A549 (cell line): ENCODE data around the gene WDR19. TPM values are rescaled to one million over a fixed set of nuclear protein-coding genes. Genes with fewer than 3 reads are reported as not detected.

ENCODE experiments used
- ATAC-seq, 2 experiments: fragments of 200-7000 bp in 1 of 2; fragments of >200 bp in 1 of 2; cut with Nextera tagmentation in 1 of 2; cut with Tn5 transposase in 1 of 2; 3 replicates each; pipeline versions ENCODE4 v1.8.0 to v1.9.1; 2018 to 2020; ENCODE audit warnings: mild to moderate bottlenecking in 1 of 2, moderate library complexity in 1 of 2
- CTCF ChIA-PET: fragments of 300-600 bp; sonication (Branson Sonifier 250); formaldehyde crosslinking; extraction: SDS; loops from one replicate; lab custom pipeline; 2021; ENCODE audit warnings: antibody characterized with exemption, inconsistent platforms; lab: Yijun Ruan, JAX
- POLR2A ChIA-PET: fragments of 350-600 bp; formaldehyde crosslinking; extraction: SDS; loops from one replicate; lab custom pipeline; 2021; ENCODE audit warnings: antibody characterized with exemption, inconsistent platforms; lab: Yijun Ruan, JAX
- DNase-seq, 2 experiments: peaks; one replicate each; pipeline versions ENCODE4 v3.0.0 to v3.0.0-alpha.2; 2011 to 2016; ENCODE audit warnings: low read depth in 1 of 2, low spot score in 1 of 2
- FAIRE-seq: peaks from 2 replicates; lab custom pipeline; 2011; peaks lifted over from hg19 to GRCh38; lab: Jason Lieb, UNC
- H3K27ac ChIP-seq, 2 experiments: fragments of >200 bp; sonication (Bioruptor Twin); formaldehyde crosslinking; 3 replicates each; pipeline ENCODE4 v1.5.1; 2016 to 2017
- H3K4me1 ChIP-seq: fragments of >200 bp; sonication (Bioruptor Twin); formaldehyde crosslinking; 3 replicates; pipeline ENCODE4 v1.6.1; 2016
- H3K4me2 ChIP-seq: fragments of >200 bp; sonication (Bioruptor Twin); formaldehyde crosslinking; 3 replicates; pipeline ENCODE4 v1.6.1; 2016
- H3K4me3 ChIP-seq: fragments of >200 bp; sonication (Bioruptor Twin); formaldehyde crosslinking; 3 replicates; pipeline ENCODE4 v1.5.1; 2016
- H3K9me3 ChIP-seq: fragments of >200 bp; sonication (Bioruptor Twin); formaldehyde crosslinking; 3 replicates; pipeline ENCODE4 v1.6.1; 2016
- BHLHE40 ChIP-seq: IDR thresholded peaks from 2 replicates; pipeline ENCODE4 v1.6.1; 2012; ENCODE audit warnings: low read depth, low read length, inconsistent platforms
- CBX2 ChIP-seq: fragments of 200-600 bp; sonication (generic); IDR thresholded peaks from 2 replicates; pipeline ENCODE4 v1.6.1; 2016; ENCODE audit warnings: low read depth, mild to moderate bottlenecking, borderline replicate concordance
- CBX8 ChIP-seq: fragments of 200-600 bp; sonication (generic); IDR thresholded peaks from 2 replicates; pipeline ENCODE4 v1.6.1; 2016
- CEBPB ChIP-seq, 2 experiments: fragments of >200 bp in 1 of 2; sonication (Bioruptor Twin) in 1 of 2; formaldehyde crosslinking in 1 of 2; IDR thresholded peaks; 2 replicates each; pipeline ENCODE4 v1.6.1; 2012 to 2016
- CHD2 ChIP-seq: fragments of 150-350 bp; IDR thresholded peaks from 2 replicates; pipeline ENCODE4 v1.6.1; 2014; ENCODE audit warnings: low read length; ENCODE audit not compliant: partially characterized antibody
- EHF ChIP-seq: fragments of 250-450 bp; sonication (Bioruptor Pico); IDR thresholded peaks from 2 replicates; pipeline ENCODE4 v1.5.0; 2020; ENCODE audit warnings: mild to moderate bottlenecking
- ESRRA ChIP-seq: fragments of 150-350 bp; IDR thresholded peaks from 2 replicates; pipeline ENCODE4 v1.6.1; 2014; ENCODE audit warnings: mild to moderate bottlenecking, low read length, borderline replicate concordance
- FOSL2 ChIP-seq, 2 experiments: fragments of 450-650 bp in 1 of 2; fragments of >200 bp in 1 of 2; sonication (Bioruptor Twin) in 1 of 2; formaldehyde crosslinking; IDR thresholded peaks; 2 replicates each; pipeline versions ENCODE4 v1.5.0 to v1.6.1; 2016 to 2020; ENCODE audit warnings: mild to moderate bottlenecking in 1 of 2, moderate library complexity in 1 of 2
- HOXB13 ChIP-seq: fragments of 250-450 bp; sonication (Bioruptor Pico); IDR thresholded peaks from 2 replicates; pipeline ENCODE4 v1.5.0; 2020; ENCODE audit warnings: low read depth, mild to moderate bottlenecking, moderate library complexity
- NPAS2 ChIP-seq: fragments of 250-450 bp; sonication (Bioruptor Pico); IDR thresholded peaks from 2 replicates; pipeline ENCODE4 v1.8.0; 2022; ENCODE audit warnings: mild to moderate bottlenecking, moderate library complexity, borderline replicate concordance
- POLR2A ChIP-seq: IDR thresholded peaks from 2 replicates; pipeline ENCODE4 v1.6.1; 2012; ENCODE audit warnings: mild to moderate bottlenecking, low read length
- POLR2AphosphoS2 ChIP-seq: conservative IDR thresholded peaks from 2 replicates; pipeline ENCODE4 v1.6.1; 2012; ENCODE audit warnings: low read length, improper control_type of control experiment, inconsistent platforms
- RFX5 ChIP-seq: fragments of 450-650 bp; IDR thresholded peaks from 2 replicates; pipeline ENCODE4 v1.7.1; 2014; ENCODE audit warnings: antibody characterized with exemption, mild to moderate bottlenecking, moderate library complexity
- TFCP2L1 ChIP-seq: fragments of 250-450 bp; sonication (Bioruptor Pico); IDR thresholded peaks from 2 replicates; pipeline ENCODE4 v1.5.0; 2021; ENCODE audit warnings: mild to moderate bottlenecking
- ZNF302 ChIP-seq: fragments of 250-450 bp; sonication (Bioruptor Pico); IDR thresholded peaks from 2 replicates; pipeline ENCODE4 v1.9.0; 2021; ENCODE audit warnings: inconsistent platforms, mild to moderate bottlenecking, moderate library complexity
- WGBS: methylation state at CpG from one replicate; pipeline ENCODE4 v1.1.6; 2017; ENCODE audit errors: missing lambda C conversion rate; 5-methylcytosine and 5-hydroxymethylcytosine counted together
- polyA plus RNA-seq, 4 experiments: library from polyadenylated mRNA; depleted of rRNA in 3 of 4; stranded (reverse); fragments of >200 nt; fragmentation: RNase III in 1 of 4; extraction: RNeasy Plus Mini Kit Qiagen cat#74134 plus additional on column Dnase treatment in 1 of 4; gene quantifications; 2 replicates in 3 of 4; 3 replicates in 1 of 4; pipeline ENCODE4 v1.2.3, GENCODE V29; 2011 to 2017
- TF ChIP-seq, protein P1 (sequence below): fragments of 200-600 bp; sonication (generic); IDR thresholded peaks from 2 replicates; pipeline ENCODE4 v1.6.1; 2016; ENCODE audit warnings: antibody characterized with exemption, mild to moderate bottlenecking, moderate library complexity
- TF ChIP-seq, protein P2 (sequence below): fragments of >200 bp; sonication (Bioruptor Twin); formaldehyde crosslinking; IDR thresholded peaks from 2 replicates; pipeline ENCODE4 v1.6.1; 2016
- TF ChIP-seq, protein P3 (sequence below): fragments of 250-450 bp; sonication (Bioruptor Pico); IDR thresholded peaks from 2 replicates; pipeline ENCODE4 v1.5.0; 2021; ENCODE audit warnings: mild to moderate bottlenecking, moderate library complexity, borderline replicate concordance
- TF ChIP-seq, protein P4 (sequence below): IDR thresholded peaks from 2 replicates; pipeline ENCODE4 v1.6.1; 2012

Gene WDR19
- polyA plus RNA-seq, 2 of the 4 experiments (the other 2 are of a cell fraction), result 12.1 to 30.1 TPM

DNA sequence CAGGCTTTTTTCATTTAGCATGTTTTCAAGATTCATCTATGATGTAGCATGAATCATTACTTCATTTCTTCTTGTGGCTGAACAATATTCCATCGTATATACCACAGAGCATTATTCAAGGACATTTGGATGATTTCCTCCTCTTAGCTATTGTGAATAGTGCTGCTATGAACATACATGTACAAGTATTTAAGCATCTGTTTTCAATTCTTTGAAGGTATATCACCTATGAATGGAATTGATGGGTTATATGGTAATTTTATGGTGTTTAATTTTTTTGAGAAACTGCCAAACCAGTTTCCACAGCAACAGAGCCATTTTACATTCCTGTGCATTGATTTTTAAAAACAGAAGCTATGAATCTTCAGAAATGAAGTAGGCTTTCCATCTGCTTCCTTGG lies 36.1 kb upstream of the WDR19 start:
- Histone ChIP-seq H3K4me1 (0 out of 3 replicates have a peak, but pooled peaks cover 2% of the 10 kb centered on the region), H3K27ac (no peak overlapping the region), H3K4me2 (no peak overlapping the region), H3K9me3 (no peaks in the 10 kb centered on the region), H3K4me3 (no peak overlapping the region)
- DNase-seq, result no peak
- ChIA-PET CTCF (interaction anchor here (1.1 kb wide), 1 partner anchor 11 kb away, joined by 6 read pairs; no protein-coding TSS in a partner anchor), POLR2A (no interaction called here)
- TF ChIP-seq, protein P1, sequence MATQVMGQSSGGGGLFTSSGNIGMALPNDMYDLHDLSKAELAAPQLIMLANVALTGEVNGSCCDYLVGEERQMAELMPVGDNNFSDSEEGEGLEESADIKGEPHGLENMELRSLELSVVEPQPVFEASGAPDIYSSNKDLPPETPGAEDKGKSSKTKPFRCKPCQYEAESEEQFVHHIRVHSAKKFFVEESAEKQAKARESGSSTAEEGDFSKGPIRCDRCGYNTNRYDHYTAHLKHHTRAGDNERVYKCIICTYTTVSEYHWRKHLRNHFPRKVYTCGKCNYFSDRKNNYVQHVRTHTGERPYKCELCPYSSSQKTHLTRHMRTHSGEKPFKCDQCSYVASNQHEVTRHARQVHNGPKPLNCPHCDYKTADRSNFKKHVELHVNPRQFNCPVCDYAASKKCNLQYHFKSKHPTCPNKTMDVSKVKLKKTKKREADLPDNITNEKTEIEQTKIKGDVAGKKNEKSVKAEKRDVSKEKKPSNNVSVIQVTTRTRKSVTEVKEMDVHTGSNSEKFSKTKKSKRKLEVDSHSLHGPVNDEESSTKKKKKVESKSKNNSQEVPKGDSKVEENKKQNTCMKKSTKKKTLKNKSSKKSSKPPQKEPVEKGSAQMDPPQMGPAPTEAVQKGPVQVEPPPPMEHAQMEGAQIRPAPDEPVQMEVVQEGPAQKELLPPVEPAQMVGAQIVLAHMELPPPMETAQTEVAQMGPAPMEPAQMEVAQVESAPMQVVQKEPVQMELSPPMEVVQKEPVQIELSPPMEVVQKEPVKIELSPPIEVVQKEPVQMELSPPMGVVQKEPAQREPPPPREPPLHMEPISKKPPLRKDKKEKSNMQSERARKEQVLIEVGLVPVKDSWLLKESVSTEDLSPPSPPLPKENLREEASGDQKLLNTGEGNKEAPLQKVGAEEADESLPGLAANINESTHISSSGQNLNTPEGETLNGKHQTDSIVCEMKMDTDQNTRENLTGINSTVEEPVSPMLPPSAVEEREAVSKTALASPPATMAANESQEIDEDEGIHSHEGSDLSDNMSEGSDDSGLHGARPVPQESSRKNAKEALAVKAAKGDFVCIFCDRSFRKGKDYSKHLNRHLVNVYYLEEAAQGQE, result no peak
- TF ChIP-seq BHLHE40 (no peak), NPAS2 (CRISPR knock-in tag) (no peak), CHD2 (no peak), FOSL2 (IDR thresholded peaks at IDR 0.05) (no peak), FOSL2 (CRISPR knock-in tag; IDR thresholded peaks at IDR 0.05) (no peak), ESRRA (no peak), CBX8 (no peak), TFCP2L1 (CRISPR knock-in tag) (no peak), ZNF302 (CRISPR knock-in tag) (no peak), CEBPB (IDR thresholded peaks at IDR 0.05) (no peak), POLR2A (no peak), HOXB13 (CRISPR knock-in tag) (no peak), CBX2 (no peak), RFX5 (no peak)
- TF ChIP-seq, protein P2, sequence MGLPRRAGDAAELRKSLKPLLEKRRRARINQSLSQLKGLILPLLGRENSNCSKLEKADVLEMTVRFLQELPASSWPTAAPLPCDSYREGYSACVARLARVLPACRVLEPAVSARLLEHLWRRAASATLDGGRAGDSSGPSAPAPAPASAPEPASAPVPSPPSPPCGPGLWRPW, result no peak
- TF ChIP-seq, protein P3, sequence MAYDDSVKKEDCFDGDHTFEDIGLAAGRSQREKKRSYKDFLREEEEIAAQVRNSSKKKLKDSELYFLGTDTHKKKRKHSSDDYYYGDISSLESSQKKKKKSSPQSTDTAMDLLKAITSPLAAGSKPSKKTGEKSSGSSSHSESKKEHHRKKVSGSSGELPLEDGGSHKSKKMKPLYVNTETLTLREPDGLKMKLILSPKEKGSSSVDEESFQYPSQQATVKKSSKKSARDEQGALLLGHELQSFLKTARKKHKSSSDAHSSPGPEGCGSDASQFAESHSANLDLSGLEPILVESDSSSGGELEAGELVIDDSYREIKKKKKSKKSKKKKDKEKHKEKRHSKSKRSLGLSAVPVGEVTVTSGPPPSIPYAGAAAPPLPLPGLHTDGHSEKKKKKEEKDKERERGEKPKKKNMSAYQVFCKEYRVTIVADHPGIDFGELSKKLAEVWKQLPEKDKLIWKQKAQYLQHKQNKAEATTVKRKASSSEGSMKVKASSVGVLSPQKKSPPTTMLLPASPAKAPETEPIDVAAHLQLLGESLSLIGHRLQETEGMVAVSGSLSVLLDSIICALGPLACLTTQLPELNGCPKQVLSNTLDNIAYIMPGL (CRISPR knock-in tag), result no peak
- TF ChIP-seq, protein P4, sequence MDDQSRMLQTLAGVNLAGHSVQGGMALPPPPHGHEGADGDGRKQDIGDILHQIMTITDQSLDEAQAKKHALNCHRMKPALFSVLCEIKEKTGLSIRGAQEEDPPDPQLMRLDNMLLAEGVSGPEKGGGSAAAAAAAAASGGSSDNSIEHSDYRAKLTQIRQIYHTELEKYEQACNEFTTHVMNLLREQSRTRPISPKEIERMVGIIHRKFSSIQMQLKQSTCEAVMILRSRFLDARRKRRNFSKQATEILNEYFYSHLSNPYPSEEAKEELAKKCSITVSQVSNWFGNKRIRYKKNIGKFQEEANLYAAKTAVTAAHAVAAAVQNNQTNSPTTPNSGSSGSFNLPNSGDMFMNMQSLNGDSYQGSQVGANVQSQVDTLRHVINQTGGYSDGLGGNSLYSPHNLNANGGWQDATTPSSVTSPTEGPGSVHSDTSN, result no peak
- ATAC-seq, result no peak
- 86% methylated on average over 1 of the region's 1 CpG for WGBS
- FAIRE-seq, result no peak

DNA sequence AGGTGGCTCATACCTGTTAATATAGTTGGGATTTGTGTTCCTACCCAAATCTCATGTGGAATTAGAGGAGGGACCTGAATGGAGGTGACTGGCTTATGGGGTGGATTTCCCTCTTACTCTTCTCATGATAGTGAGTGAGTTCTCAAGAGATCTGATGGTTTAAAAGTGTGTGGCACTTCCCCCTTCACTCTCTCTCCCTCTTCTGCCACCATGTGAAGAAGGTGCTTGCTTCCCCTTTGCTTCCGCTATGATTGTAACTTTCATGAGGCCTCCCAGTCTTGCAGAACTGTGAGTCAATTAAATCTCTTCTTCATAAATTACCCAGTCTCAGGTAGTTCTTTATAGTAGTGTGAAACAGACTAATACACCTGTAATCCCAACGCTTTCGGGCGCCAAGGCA lies 28.3 kb upstream of the WDR19 start:
- FAIRE-seq, result no peak
- H3K27ac ChIP-seq, result no peak overlapping the region

More for the DNA sequence above, 28.3 kb upstream of the WDR19 start:
- H3K4me2 ChIP-seq, result no peak overlapping the region
- 94% methylated on average over 4 of the region's 4 CpGs for WGBS
- H3K9me3 ChIP-seq, result no peaks in the 10 kb centered on the region
- POLR2A ChIA-PET, result no interaction called here
- DNase-seq (no peak), ATAC-seq (no peak)
- TF ChIP-seq EHF (CRISPR knock-in tag), result no peak
- TF ChIP-seq POLR2AphosphoS2, result no peak
- H3K4me3 ChIP-seq, result no peak overlapping the region
- 0 out of 3 replicates have a peak, but pooled peaks cover 4% of the 10 kb centered on the region for H3K4me1 ChIP-seq
- CTCF ChIA-PET, result interaction anchor here (0.6 to 1.2 kb wide), 2 partner anchors 251 to 979 kb away, joined by 3 read pairs; no protein-coding TSS in a partner anchor
